Activated B cell treated with CpG ODN at 0.5 μM for 24 hours (primary cell): ENCODE results near the gene KIF13A. TPM values are rescaled to one million over a fixed set of nuclear protein-coding genes. Genes with fewer than 3 reads are reported as not detected.

ENCODE experiments used
- ATAC-seq: fragments of 200-7000 bp; cut with Tn5 transposase; one replicate; pipeline ENCODE4 v1.10.0; 2021; ENCODE audit warnings: low read depth, mild to moderate bottlenecking, moderate library complexity
- CTCF ChIA-PET: fragments of 350-600 bp; sonication (Branson Sonifier 250); formaldehyde crosslinking; loops from one replicate; lab custom pipeline; 2021; ENCODE audit warnings: antibody characterized with exemption; lab: Charles Lee
- POLR2A ChIA-PET: fragments of 350-600 bp; sonication (Branson Sonifier 250); formaldehyde crosslinking; loops from one replicate; lab custom pipeline; 2021; ENCODE audit warnings: antibody characterized with exemption; lab: Charles Lee
- DNase-seq: peaks from one replicate; pipeline ENCODE4 v3.0.0; 2022
- H3K27ac Mint-ChIP-seq: one replicate; pipeline ENCODE4 v1.8.0; 2020; ENCODE audit warnings: mixed read lengths
- H3K27me3 Mint-ChIP-seq: one replicate; pipeline ENCODE4 v1.8.0; 2021; ENCODE audit warnings: mixed read lengths
- H3K36me3 Mint-ChIP-seq: one replicate; pipeline ENCODE4 v1.8.0; 2021; ENCODE audit warnings: low read depth, mixed read lengths
- H3K4me1 Mint-ChIP-seq: one replicate; pipeline ENCODE4 v1.8.0; 2021; ENCODE audit warnings: mixed read lengths
- H3K4me3 Mint-ChIP-seq: one replicate; pipeline ENCODE4 v1.8.0; 2020; ENCODE audit warnings: mild to moderate bottlenecking, mixed read lengths
- H3K9me3 Mint-ChIP-seq: one replicate; pipeline ENCODE4 v1.8.0; 2020; ENCODE audit warnings: mixed read lengths
- intact Hi-C: fragments of 100-400 bp; cut with micrococcal nuclease; formaldehyde crosslinking; loops from one replicate; pipeline ENCODE4 v1.15.1; 2024
- total RNA-seq: library from RNA; stranded (reverse); gene quantifications from 2 replicates; pipeline ENCODE4 v1.2.3, GENCODE V29; 2022
- TF ChIP-seq, protein P1 (sequence below): fragments of 200-600 bp; IDR thresholded peaks from one replicate; pipeline ENCODE4 v1.8.0; 2022; ENCODE audit warnings: antibody characterized with exemption, mild to moderate bottlenecking

The KIF13A gene
- total RNA-seq, 1 donor from 2014 or later: 14.1 TPM

DNA sequence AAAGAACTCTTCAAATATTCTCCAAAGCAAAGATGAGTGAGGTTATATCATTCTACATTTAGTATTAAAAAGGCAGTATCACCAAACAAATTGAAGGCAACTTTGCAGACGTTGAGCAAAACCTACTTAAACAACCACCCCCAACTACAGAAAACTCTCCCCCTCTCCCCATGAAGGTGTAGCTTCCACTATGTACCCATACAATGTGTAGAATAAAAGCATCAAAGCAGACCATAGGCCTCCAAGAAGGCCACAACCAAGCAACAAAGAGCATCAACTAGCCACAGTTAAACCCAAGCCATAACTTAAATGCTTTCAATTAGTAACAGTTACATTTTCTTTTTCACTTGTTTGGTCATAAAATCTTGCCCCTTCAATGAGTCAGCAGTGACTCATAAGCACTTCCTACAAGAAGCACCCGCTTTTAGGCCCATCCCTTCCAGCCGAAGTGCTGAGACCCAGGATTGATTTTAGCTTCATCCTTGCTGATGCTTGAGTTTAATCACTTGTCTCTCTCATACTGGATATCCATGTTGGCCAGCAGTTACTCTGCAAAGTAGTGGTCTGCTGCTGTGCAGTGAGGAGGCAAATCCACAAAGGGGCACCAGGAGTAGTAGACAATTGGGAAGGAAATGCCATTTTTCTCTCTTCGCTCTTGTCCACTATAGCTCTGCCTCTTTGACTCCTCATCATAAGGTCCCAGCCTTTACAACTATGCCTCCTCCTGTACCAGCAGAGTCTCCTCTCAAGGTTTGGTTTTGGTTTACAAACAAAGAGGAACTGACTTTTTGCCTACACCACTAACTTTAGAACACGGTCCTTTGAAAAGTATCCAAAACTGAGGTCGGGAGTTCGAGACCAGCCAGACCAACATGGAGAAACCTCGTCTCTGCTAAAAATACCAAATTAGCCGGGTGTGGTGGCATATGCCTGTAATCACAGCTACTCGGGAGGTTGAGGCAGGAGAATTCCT is 272.3 kb downstream of the KIF13A start:
- H3K36me3 Mint-ChIP-seq: no peaks in the 10 kb centered on the region
- TF ChIP-seq, protein P1, sequence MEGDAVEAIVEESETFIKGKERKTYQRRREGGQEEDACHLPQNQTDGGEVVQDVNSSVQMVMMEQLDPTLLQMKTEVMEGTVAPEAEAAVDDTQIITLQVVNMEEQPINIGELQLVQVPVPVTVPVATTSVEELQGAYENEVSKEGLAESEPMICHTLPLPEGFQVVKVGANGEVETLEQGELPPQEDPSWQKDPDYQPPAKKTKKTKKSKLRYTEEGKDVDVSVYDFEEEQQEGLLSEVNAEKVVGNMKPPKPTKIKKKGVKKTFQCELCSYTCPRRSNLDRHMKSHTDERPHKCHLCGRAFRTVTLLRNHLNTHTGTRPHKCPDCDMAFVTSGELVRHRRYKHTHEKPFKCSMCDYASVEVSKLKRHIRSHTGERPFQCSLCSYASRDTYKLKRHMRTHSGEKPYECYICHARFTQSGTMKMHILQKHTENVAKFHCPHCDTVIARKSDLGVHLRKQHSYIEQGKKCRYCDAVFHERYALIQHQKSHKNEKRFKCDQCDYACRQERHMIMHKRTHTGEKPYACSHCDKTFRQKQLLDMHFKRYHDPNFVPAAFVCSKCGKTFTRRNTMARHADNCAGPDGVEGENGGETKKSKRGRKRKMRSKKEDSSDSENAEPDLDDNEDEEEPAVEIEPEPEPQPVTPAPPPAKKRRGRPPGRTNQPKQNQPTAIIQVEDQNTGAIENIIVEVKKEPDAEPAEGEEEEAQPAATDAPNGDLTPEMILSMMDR: no peak
- H3K27ac Mint-ChIP-seq: no peak overlapping the region
- ChIA-PET CTCF (no interaction called here), POLR2A (interaction anchor here (0.6 to 1.8 kb wide), 5 partner anchors 8 to 789 kb away, joined by 3 to 4 read pairs (median 3); partner anchors contain the start of gene NUP153)
- DNase-seq (no peak), ATAC-seq (no peak)
- intact Hi-C loops: no loop called here
- H3K9me3 Mint-ChIP-seq: no peaks in the 10 kb centered on the region
- no peaks in the 10 kb centered on the region for H3K27me3 Mint-ChIP-seq
- H3K4me1 Mint-ChIP-seq: peaks cover 4% of the 10 kb centered on the region
- H3K4me3 Mint-ChIP-seq: no peak overlapping the region

- H3K4me1 Mint-ChIP-seq: peaks cover 4% of the 10 kb centered on the region
- TF ChIP-seq, protein P1: no peak
- ChIA-PET CTCF (no interaction called here), POLR2A (interaction anchor here (0.6 to 1.8 kb wide), 3 partner anchors 7 to 33 kb away, joined by 3 to 5 read pairs (median 4); partner anchors contain the start of gene NUP153)
- no peaks in the 10 kb centered on the region for H3K9me3 Mint-ChIP-seq
- intact Hi-C loops: no loop called here
- DNase-seq (no peak), ATAC-seq (no peak)
- H3K27me3 Mint-ChIP-seq: no peaks in the 10 kb centered on the region
- no peak overlapping the region for H3K27ac Mint-ChIP-seq
- H3K4me3 Mint-ChIP-seq: no peak overlapping the region
- peaks cover under 1% of the 10 kb centered on the region for H3K36me3 Mint-ChIP-seq
These were observed 273.3 kb downstream of the KIF13A start for GRCh38 chr6:17714177-17714576.

DNA sequence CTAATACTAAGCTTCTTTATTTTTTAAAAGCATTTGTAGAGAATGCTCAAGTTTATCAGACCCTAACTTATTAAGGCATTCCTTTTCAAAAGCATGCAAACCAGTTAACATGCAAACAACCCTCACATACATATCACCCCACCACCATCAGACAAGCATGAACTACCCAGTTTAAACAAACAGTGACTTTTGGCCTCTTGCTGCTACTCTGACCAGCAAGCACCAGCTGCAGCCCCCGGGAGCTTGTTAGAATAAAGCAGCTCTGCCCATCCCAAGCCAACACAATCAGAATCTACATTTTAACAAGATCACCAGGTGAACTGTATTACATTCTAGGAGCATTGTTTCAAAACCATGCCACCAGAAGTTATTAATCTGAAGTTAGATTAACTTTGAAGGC is 274.9 kb downstream of the KIF13A start:
- no peaks in the 10 kb centered on the region for H3K9me3 Mint-ChIP-seq
- H3K27ac Mint-ChIP-seq: no peak overlapping the region
- intact Hi-C loops: no loop called here
- TF ChIP-seq, protein P1: no peak
- H3K4me3 Mint-ChIP-seq: no peak overlapping the region
- DNase-seq (no peak), ATAC-seq (no peak)
- CTCF ChIA-PET: no interaction called here
- no peaks in the 10 kb centered on the region for H3K27me3 Mint-ChIP-seq
- H3K36me3 Mint-ChIP-seq: peaks cover 6% of the 10 kb centered on the region
- H3K4me1 Mint-ChIP-seq: peaks cover 4% of the 10 kb centered on the region
- POLR2A ChIA-PET: no interaction called here

GRCh38 chr6:17710331-17710730 is 277.1 kb downstream of the KIF13A start:
- CTCF ChIA-PET: no interaction called here
- POLR2A ChIA-PET: no interaction called here
- no peak overlapping the region for H3K4me3 Mint-ChIP-seq
- DNase-seq: no peak
- H3K27me3 Mint-ChIP-seq: no peaks in the 10 kb centered on the region
- TF ChIP-seq, protein P1: no peak
- H3K27ac Mint-ChIP-seq: no peak overlapping the region
- intact Hi-C loops: no loop called here
- peaks cover 17% of the 10 kb centered on the region for H3K4me1 Mint-ChIP-seq
- H3K36me3 Mint-ChIP-seq: peaks cover 18% of the 10 kb centered on the region
- ATAC-seq: no peak
- no peaks in the 10 kb centered on the region for H3K9me3 Mint-ChIP-seq

DNA sequence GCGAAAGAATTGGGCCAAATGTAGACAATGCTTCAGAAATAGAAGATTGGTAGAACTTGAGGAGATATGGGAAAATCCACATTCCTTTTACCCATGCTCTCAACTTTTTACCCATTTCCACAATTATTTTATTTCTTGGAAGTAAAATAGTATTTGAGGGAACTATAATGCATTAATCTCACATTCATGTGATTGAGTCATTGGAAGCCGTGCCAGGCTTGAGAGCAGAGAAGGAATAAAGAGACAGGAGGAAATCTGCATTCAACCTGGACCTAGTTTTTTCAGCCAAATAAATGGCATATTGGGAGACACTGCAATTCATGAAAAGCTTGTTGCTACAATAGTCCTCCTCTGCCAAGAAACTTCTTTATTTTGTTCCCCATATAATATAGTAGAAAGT is 278.0 kb downstream of the KIF13A start:
- DNase-seq: no peak
- Mint-ChIP-seq H3K27me3 (no peaks in the 10 kb centered on the region), H3K4me3 (no peak overlapping the region), H3K36me3 (peaks cover 18% of the 10 kb centered on the region), H3K4me1 (peaks cover 19% of the 10 kb centered on the region), H3K27ac (no peak overlapping the region), H3K9me3 (no peaks in the 10 kb centered on the region)
- no peak for ATAC-seq
- ChIA-PET POLR2A (no interaction called here), CTCF (no interaction called here)
- TF ChIP-seq, protein P1: no peak
- intact Hi-C loops: loop anchor here (10.0 kb wide), 5 partner anchors 175 to 1805 kb away; partner anchors contain the start of genes ATXN1 and NHLRC1
